Duodenal mucosa (tissue), 2 donors: ENCODE data around the gene LIPC.

ENCODE experiments used
- H3K27ac ChIP-seq: one replicate; pipeline ENCODE4 v1.7.0; 2013; ENCODE audit warnings: low read depth, low read length
- H3K27me3 ChIP-seq, 2 donors: one replicate each; pipeline ENCODE4 v1.7.0; 2013; ENCODE audit warnings: low read length in 2 of 2, control low read depth in 1 of 2; ENCODE audit not compliant: insufficient read depth in 2 of 2, control insufficient read depth in 1 of 2
- H3K36me3 ChIP-seq, 2 donors: one replicate each; pipeline ENCODE4 v1.7.0; 2013; ENCODE audit warnings: low read length in 2 of 2, control low read depth in 1 of 2; ENCODE audit not compliant: insufficient read depth in 2 of 2, control insufficient read depth in 1 of 2
- H3K4me1 ChIP-seq, 2 donors: one replicate each; pipeline ENCODE4 v1.7.0; 2013; ENCODE audit warnings: low read length in 2 of 2, control low read depth in 1 of 2; ENCODE audit not compliant: insufficient read depth in 2 of 2, control insufficient read depth in 1 of 2
- H3K4me3 ChIP-seq, 2 donors: one replicate each; pipeline ENCODE4 v1.7.0; 2013; ENCODE audit warnings: low read length in 2 of 2, low read depth in 1 of 2
- H3K9ac ChIP-seq, 2 donors: one replicate each; pipeline ENCODE4 v1.7.0; 2013; ENCODE audit warnings: low read length in 2 of 2, low read depth in 1 of 2
- H3K9me3 ChIP-seq, 2 donors: one replicate each; pipeline ENCODE4 v1.7.0; 2013; ENCODE audit warnings: low read length in 2 of 2, control low read depth in 1 of 2; ENCODE audit not compliant: control insufficient read depth in 1 of 2

Gene LIPC

DNA sequence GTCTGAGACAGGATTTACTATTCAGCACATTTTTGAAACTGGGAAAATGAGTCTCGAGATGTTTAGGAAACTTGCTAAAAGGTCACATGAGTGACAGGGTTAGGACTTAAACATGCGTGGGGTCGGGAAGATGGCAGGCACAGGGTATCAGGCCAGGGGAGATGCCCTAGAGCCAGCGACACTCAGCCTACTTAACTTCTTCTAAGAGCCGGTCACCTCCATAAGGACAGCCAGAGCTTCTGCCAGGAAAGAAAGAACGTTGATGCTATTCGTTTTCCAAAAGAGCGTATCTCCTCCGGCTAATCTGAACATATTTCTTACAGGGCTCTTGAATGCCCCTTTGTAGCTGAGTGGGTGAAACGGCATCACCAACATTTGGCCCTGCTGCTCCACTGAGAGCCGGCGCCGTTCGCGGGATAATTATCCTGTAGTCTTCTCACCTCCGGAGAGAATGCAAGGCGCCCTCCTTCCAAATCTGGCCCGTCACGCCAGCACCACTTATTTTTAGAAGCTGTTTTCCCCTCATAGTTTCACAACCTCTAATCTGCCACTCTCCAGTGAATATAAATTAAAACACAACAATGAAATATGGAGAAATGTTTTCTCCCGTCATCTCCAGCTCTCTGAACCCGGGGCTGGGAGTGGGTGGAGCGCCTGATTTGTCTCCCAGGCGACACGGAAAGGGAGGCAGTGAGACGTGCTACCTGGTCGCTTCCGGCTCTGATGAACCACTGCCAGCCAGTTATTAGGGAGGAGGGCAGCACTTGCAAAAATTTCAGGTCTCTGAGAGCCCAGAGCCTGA is 58.5 kb downstream of the LIPC start:
- no peak overlapping the region for H3K27ac ChIP-seq
- H3K4me3 ChIP-seq = no peak overlapping the region

DNA sequence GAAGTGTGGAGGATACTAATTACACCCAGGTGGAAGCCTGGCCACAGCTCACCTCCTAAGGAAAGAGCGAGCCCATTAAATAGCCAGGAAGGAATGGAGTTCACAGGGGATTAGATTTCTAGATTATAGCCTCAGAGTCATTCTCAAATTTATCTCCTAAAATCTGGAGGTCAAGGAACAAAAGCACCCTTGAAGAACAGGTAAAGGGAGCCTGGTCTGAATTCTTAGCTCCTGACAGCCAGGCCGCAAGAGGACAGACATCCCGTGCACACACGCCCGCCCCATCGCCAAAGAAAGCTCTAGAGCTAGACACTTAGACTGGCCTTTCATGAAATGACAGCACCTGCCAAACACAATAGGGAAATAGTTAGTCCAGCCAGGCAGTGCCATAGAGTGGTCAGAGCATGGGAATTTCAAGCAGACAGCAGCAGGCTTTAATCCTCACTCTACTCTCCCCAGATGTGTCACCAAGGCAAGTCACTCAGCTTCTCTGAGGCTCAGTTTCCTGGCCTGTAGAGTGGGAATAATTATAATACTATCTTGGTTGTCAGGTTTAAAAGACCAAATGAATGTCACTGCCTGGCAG is 59.2 kb downstream of the LIPC start:
- H3K27ac ChIP-seq = no peak overlapping the region
- H3K4me1 ChIP-seq = no peaks in the 10 kb centered on the region
- no peaks in the 10 kb centered on the region for H3K27me3 ChIP-seq
- H3K9me3 ChIP-seq = peaks cover 5 to 14% of the 10 kb centered on the region in 2 donors
- no peak overlapping the region for H3K4me3 ChIP-seq
- H3K36me3 ChIP-seq = no peaks in the 10 kb centered on the region
- no peak overlapping the region for H3K9ac ChIP-seq

More for the DNA sequence above, 58.5 kb downstream of the LIPC start:
- Histone ChIP-seq H3K9me3 (peaks cover 5 to 14% of the 10 kb centered on the region in 2 donors), H3K4me1 (no peaks in the 10 kb centered on the region), H3K36me3 (no peaks in the 10 kb centered on the region), H3K27me3 (no peaks in the 10 kb centered on the region), H3K9ac (no peak overlapping the region)

DNA sequence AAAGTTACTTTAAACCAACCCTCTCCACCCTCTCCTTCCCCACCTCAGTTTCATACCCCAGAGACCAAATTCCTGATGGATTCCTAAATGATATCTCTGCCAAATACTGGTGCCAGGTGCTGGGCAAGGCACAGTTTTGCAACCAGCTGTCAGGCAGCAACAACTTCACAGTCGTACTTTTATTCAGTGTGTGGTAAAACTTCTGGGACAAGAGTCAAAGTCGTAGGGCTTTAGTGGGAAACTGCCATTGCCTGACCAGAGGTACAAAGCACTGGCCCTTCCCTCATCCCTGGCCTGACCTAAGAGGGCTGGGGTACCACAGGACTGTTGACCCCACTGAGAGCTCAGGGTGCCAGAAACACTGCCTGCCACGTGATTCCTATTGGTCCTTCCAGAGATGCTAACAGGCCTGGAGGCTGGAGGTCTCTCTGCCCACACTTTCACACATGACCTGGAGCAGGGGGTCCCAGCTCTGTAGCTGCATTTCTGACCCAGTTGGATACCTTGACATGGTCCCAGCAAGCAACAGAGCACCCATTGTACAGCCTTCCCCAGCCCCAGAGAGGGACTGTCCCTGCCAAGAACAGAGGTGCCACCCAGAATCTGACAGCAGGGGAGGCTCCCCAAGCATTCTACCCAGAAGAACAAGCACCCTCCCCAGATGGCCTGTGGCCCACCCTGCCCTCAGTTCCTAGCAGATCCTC is 59.9 kb downstream of the LIPC start:
- no peak overlapping the region for H3K27ac ChIP-seq
- H3K27me3 ChIP-seq = no peaks in the 10 kb centered on the region
- no peak overlapping the region for H3K4me3 ChIP-seq
- no peaks in the 10 kb centered on the region for H3K4me1 ChIP-seq
- H3K9me3 ChIP-seq = peaks cover 5 to 14% of the 10 kb centered on the region in 2 donors
- H3K36me3 ChIP-seq = no peaks in the 10 kb centered on the region
- H3K9ac ChIP-seq = no peak overlapping the region

- H3K4me1 ChIP-seq = no peaks in the 10 kb centered on the region
- no peak overlapping the region for H3K4me3 ChIP-seq
- H3K9ac ChIP-seq = no peak overlapping the region
- no peaks in the 10 kb centered on the region for H3K36me3 ChIP-seq
- no peaks in the 10 kb centered on the region for H3K27me3 ChIP-seq
- H3K9me3 ChIP-seq = peaks cover 5 to 14% of the 10 kb centered on the region in 2 donors
- H3K27ac ChIP-seq = no peak overlapping the region
Measured at GRCh38 chr15:58492661-58493397, 61.0 kb downstream of the LIPC start.

DNA sequence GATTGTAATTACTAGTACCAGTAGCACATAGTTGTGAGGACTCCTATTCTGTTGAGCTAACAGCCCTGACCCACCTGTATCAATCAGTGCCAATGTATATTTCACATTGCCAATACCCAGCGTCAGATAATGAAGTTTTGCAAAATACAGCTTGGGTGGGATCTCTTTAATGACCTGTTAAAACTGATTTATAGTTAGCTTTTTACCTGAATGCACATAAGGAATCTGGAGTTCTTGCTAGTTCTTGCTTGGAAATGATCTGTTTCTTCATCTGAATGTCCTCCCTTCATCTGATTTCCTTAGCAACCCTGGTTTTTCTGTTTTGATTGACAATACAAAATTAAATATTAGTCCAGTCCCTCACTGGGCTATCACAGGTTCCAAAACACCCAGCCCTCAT is 62.8 kb downstream of the LIPC start:
- Histone ChIP-seq H3K4me3 (no peak overlapping the region), H3K9me3 (peaks cover under 1 to 5% of the 10 kb centered on the region in 2 donors), H3K27me3 (no peaks in the 10 kb centered on the region), H3K4me1 (no peaks in the 10 kb centered on the region), H3K27ac (no peak overlapping the region), H3K36me3 (no peaks in the 10 kb centered on the region), H3K9ac (no peak overlapping the region)

GRCh38 chr15:58495891-58496408 is 64.2 kb downstream of the LIPC start:
- H3K9me3 ChIP-seq = no peaks in the 10 kb centered on the region
- no peaks in the 10 kb centered on the region for H3K27me3 ChIP-seq
- H3K9ac ChIP-seq = no peak overlapping the region
- H3K36me3 ChIP-seq = no peaks in the 10 kb centered on the region
- H3K27ac ChIP-seq = no peak overlapping the region
- H3K4me1 ChIP-seq = no peaks in the 10 kb centered on the region
- H3K4me3 ChIP-seq = no peak overlapping the region

- H3K4me3 ChIP-seq = no peak overlapping the region
- no peaks in the 10 kb centered on the region for H3K9me3 ChIP-seq
- no peaks in the 10 kb centered on the region for H3K36me3 ChIP-seq
- H3K27me3 ChIP-seq = no peaks in the 10 kb centered on the region
- H3K27ac ChIP-seq = no peak overlapping the region
- H3K9ac ChIP-seq = no peak overlapping the region
- H3K4me1 ChIP-seq = peaks cover 0 to 4% of the 10 kb centered on the region in 2 donors
Measured at GRCh38 chr15:58497046-58497785, 65.4 kb downstream of the LIPC start.

- H3K4me1 ChIP-seq = peaks cover 6 to 9% of the 10 kb centered on the region in 2 donors
- H3K27ac ChIP-seq = no peak overlapping the region
- no peaks in the 10 kb centered on the region for H3K27me3 ChIP-seq
- no peaks in the 10 kb centered on the region for H3K9me3 ChIP-seq
- H3K36me3 ChIP-seq = no peaks in the 10 kb centered on the region
- H3K4me3 ChIP-seq = no peak overlapping the region
- H3K9ac ChIP-seq = no peak overlapping the region
Measured at GRCh38 chr15:58498821-58499580, 67.2 kb downstream of the LIPC start.

DNA sequence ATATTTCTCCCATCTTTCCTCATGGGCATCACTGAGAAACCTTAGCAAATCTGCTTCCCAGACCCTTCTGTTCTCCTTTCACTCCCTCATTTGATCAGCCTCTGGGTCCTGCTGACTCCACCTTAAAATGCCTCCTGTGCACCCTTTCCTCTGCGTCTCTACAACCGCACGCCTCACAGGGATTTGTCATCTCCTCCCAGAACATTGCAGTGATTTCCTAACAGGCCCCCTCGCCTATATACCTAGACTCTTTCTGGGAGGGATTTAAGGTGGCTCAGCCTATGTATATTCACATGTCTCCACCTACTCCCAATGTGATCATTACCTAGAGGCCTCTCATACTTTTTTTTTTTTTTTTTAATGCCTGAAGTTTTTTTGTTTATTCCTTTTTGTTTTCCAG is 69.2 kb downstream of the LIPC start:
- Histone ChIP-seq H3K27me3 (no peaks in the 10 kb centered on the region), H3K9me3 (no peaks in the 10 kb centered on the region), H3K36me3 (no peaks in the 10 kb centered on the region), H3K4me1 (peaks cover 11 to 12% of the 10 kb centered on the region in 2 donors), H3K4me3 (no peak overlapping the region), H3K9ac (no peak overlapping the region), H3K27ac (no peak overlapping the region)
